GM18511 (cell line): ENCODE measurements around the gene PLA2G4E.

Experiments
- ATAC-seq: cut with Tn5 transposase; IDR thresholded peaks from one replicate; pipeline ENCODE4 v1.9.1; 2021; ENCODE audit warnings: mild to moderate bottlenecking, moderate library complexity; ENCODE audit not compliant: unreplicated experiment

PLA2G4E gene

DNA sequence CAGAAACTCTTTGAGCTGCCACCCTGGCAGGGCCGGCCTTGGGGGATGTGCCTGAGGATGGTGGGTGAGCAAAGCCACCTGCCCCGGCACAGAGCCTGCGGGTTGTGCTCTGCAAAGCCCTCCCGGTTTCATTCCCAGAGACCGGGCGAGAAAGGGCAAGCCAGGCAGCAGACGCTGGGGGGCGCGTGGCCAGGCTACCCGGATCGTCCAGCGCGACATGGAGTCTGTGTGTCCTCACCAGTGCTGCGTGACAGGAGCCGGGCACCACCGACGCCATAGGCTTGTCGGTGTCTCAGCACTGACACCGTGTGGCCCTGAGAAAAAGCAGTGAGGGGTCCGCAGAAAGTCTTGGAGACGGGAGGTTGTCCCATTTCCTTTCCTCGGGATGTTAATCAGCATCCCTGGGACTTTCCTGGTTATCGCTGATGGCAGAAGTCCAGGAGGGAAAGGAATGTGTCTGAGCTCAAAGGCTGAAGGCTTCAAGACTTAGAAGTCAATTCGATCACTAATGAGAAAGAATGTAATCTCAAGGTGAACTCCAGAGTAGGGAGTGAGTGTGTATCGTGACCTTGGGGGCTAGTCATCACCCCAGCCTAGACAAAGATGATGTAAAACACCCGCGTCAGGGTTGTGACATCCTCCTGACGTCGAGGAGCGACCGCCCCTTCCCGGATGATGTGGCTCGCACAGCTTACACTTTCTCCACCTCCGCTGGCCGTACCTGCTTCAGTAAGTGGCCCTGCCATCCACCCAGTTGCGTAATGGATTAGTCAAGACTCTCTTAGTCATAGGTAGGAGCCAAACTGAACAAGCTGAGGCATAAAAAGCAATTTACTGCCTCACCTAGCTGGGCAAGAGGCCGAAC is 36.3 kb upstream of the PLA2G4E start:
- peak; percentile 66 for ATAC-seq

DNA sequence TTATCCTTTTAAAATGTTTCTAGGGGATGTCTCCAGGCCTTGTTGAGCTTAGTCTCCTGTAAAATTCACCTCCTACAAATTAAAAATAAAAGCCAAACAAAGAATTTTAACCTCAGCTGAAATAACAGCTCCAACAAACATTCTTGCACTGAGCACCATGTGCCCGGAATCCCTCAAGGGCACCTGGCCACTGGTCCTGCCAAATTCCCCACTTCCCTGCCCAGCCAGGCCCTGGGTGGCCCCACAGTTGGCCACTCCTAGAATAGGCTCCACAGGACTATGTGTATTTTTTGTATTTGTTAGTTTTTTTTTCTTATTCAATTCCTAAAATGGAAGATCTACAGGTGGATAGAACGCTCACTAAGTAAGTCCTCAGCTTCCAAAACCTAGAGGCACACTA is 33.1 kb upstream of the PLA2G4E start:
- ATAC-seq = no peak

DNA sequence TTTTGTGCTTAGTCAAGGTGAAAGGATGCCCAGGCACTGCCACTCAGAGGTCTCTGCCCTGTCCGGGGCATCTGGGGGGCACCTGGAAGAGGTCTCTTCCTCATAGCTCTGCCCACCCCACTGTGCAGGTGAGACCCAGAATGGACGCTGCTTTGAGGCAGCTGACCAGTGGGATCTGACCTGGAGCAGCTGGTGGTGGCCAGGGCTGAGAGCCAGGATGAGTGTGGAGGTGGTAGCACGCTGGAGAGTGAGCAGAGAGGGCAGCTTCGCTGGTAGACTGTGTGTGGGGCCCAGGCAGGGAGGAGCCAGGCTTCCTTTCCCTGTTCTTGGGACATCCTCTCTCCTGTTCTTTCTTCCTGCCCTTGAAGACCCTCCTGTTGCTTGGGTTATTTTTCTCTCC is 32.2 kb upstream of the PLA2G4E start:
- ATAC-seq = no peak

DNA sequence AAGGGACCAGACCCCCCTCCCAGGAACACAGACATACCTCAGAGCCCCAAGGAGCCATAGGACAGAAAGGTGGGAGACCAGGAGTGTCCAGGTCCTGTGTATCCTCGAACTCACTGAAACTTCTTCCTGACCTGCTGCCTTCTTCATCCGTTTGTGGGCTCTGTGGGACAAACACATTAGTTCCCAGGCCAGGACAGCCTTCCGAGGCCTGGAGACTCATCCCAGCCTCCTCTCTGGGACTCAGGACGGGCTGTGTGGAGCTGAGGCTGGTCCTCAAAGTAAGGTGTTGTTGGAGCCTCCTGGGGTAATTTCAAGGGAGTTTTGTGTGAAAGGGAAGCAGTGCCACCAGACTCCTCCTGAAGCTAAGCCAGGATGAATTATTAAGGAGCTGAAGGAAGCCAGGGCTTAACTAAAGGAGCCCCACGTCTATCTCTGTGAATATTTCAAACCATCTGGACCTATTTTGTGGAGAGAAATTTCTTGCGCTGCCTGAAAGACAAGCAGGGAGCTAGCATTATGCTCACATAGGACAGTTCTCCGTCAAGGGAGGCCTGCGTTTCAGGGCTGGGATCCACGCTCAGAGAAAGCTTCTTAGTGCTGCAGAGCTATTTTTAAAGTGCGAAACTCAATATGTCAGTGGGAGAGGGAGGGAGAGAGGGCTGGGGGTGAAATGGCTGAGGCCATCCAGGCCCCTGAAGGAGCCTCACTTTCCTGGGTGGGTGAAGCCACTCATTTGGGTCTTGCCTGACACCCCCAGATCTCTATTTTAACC is 29.8 kb upstream of the PLA2G4E start:
- ATAC-seq = no peak

DNA sequence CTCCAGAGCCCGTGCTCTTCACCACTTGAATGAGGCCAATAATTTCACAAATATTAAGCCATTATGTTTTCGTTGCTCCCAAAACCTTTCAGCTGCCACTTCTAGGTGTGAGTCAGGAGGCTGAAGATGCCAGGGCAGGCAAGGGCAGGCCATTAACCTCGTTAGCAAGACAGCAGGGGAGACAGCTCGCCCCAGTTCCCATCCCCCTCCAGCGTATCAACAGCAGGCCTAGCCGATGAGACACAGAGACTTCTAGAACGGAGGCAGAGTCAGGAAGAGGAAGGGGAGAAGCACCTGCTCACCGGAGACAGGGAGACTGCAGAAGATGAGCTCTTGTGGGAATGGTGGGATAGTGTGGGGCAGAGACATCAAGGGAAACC is 28.0 kb upstream of the PLA2G4E start:
- ATAC-seq = no peak

DNA sequence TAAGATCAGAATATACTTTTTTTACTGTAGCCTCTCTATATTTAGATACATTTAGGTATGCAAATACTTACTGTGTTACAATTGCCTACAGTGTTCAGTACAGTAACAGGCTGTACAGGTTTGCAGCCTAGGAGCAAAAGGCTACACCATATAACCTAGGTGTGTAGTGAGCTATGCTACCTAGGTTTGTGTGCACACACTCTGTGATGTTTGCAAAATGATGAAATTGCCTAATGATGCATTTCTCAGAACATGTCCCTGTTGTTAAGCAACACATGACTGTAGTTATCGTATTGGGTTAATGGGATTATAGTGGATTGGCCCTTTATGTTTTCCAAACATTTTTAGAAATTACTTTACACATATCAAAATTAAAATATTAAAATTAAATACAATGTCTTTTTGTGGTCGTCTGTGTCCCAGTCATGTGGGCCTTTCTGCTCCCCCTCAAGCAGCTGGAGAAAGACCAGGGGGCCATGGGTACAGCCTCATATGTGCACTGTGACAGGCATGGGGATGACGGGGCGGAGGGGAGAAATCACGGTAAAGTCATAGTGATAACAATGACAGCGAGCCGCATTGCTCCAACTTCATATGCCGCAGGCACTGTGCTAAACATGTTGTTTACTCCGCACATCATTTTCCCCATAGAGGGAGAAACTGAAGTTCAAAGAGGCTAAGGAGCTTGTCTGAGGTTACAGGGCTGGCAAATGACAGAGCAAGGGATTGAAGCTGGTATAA is 27.4 kb upstream of the PLA2G4E start:
- ATAC-seq = no peak

DNA sequence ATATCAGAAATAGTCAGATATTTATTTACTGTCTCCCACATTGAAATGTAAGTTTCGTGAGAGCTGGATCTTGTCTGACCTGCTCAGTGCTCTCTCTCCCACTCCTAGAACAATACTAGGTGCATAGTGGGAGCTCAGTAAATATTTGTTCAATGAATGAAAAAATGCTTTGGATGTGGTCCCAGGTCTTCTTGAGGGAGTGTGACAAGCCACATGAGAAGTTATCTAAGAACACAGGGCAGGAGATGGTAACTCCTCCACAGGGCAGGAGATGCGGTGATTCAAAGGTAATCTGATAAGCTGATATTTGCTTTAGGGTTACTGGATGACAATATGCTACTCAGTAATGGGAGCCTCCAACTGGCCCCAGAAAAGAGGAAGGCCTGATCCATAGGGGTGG is 25.8 kb upstream of the PLA2G4E start:
- ATAC-seq = no peak

DNA sequence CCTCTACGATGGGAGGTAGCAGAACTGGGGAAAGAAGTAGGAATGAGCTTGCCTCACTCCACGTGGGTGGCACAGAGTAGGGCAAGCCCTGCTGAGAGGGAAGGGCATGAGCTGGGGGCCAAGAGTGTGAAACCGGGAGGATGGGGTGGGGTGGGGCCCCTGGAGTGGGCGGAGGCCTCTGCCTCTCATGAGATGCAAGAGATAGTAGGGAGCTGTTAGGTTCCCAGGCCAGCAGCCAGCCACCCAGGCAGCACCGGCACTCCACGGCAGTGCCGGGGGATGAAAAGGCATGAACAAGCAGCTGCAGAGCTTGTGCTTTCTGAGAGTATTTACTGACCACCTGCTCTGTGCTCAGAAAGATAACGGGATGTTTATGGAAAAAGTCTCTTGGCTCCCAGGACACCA is 24.4 kb upstream of the PLA2G4E start:
- no peak for ATAC-seq

DNA sequence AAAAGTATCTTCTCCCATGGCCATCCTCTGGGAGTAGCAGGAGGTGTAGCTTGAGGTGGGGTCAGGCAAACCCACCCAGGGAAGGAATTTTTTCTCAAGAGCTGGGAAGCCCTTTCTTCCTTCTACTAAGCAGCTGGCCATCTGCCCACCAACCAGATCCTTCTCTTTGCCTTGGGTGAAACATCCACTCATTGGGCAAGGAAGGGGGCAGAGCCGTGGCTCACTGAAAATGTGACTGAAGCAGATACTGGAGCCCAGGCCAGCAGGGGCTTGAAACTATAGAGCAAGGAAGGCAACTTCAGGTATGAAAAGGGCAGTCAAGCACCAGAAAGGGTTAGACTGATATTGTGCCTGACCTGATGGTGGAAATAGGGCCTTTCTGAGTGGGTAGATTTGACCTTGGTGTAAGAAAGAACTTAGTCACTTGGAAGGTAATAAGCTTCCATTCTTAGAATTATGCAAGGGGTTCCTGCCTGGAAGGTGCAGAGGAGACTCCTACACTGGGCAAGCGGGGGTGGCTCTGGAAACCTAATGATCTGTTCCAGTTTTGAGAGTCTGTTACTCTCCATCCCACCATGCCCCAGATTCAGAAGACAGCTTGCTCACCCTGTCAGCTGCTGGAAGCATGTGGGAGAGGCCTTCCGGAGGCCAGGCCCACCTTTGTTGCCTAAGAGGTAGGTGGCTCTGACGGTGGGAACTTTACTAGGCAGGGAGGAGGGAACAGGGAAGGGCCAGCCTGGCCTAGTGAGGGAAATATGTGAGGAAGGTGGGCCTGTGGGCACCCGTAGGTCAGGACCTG is 22.0 kb upstream of the PLA2G4E start:
- no peak for ATAC-seq

DNA sequence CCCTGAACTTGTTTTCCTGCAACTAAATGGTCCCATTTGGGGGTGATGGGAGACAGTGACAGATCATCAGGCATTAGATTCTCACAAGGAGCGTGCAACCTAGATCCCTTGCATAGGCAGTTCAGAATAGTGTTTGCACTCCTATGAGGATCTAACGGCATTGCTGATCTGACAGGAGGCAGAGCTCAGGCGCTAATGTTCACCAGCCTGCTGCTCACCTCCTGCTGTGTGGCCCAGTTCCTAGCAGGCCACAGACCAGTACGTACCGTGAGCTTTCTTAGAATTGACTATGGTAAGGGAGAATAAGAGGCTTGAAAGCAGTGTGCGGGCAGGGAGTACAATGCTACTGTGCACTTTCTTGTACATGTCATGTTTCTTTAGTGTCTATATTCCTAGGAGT is 17.6 kb upstream of the PLA2G4E start:
- ATAC-seq = no peak

DNA sequence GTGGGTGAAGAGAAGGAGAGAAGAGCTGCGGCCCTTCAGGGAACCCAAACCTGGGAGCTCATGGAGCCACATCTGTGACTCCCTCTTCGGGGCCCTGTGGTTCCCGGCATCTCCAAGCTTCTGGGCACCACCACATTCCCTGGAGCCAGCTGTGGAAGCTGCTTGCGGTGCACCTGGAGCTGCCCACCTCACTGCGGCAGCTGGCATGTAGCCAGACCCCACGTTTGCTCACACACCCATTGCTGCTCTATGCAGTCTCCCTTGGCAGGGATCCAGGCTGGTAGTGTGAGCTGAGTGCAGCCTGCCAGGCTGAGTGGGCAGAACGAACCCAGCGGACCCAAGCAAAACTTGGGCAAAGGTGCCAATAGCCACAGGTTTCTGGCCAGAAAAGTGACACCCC is 16.8 kb upstream of the PLA2G4E start:
- ATAC-seq = no peak

DNA sequence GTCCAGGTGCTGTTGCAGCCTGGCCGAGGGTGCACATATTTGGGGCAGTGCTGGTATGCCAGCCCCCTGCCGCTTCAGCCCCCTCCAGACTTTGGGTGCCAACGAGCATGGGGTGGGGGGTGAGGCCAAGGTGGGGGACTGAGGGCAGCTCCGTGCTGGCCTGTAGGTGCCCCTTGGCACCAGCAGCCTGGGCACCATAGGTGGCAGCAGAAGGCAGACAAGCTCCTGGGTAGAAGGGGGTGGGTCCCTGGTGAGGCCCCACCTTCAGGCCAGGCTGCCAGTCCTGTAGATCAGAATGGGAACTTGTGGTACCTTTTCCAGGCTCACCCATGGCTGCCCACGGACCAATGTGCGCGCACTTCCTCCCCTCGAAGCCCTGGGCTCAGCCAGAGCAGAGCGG is 16.1 kb upstream of the PLA2G4E start:
- ATAC-seq = no peak

DNA sequence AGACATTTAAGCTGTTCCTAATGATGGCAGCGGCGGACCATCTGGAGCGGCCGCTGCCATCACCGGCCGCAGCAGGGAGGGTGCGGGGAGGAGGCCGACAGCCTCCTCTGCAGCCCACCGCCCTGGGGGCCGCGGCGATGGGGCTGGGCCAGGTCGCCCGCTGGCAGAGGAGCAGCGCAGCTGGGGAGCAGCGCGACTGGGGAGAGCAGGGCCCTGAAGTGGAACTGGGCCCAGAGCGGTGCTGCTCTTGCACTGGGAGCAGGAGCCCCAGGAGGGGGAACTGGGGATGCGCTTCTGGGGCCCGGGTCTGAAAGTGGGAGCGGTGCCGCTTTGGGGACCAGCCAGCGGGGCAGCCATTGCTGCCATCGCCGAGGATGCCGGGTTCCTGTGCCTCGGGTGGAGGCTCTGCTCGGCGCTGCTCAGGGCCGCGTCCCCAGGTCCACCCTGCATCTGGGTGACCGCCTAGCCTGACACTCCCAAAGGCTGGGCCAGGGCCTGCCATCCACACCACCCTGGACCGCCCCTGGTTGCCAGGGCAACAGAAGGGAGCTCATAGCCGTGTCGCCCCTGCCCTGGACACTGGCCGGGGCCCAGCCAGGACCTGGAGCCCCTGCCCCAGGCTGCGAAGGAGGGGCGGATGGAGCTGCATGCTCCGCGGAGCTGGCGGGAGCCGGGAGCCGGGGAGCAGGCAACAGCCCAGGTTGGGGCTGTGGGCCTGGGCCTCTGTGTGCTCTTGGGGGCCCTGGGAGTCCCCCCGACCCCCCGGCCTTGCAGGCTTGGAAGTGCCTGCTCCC is 15.5 kb upstream of the PLA2G4E start:
- ATAC-seq = no peak

DNA sequence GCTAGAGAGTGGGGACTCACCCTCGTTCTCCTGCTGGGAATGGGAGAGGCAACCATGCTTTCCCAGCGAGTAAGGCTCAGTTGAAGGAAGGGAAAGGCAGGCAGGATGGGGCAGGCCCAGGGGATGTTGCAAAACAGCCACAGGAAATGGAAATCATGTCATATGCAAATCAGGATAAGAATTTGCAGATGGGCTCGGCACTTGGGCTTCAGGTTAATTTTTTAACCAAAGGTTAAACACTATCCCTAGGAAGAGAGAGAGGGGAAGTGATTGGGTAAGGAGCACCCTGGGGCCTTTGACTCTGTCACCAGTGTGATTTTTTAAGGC is 14.6 kb upstream of the PLA2G4E start:
- ATAC-seq = peak; percentile 75

DNA sequence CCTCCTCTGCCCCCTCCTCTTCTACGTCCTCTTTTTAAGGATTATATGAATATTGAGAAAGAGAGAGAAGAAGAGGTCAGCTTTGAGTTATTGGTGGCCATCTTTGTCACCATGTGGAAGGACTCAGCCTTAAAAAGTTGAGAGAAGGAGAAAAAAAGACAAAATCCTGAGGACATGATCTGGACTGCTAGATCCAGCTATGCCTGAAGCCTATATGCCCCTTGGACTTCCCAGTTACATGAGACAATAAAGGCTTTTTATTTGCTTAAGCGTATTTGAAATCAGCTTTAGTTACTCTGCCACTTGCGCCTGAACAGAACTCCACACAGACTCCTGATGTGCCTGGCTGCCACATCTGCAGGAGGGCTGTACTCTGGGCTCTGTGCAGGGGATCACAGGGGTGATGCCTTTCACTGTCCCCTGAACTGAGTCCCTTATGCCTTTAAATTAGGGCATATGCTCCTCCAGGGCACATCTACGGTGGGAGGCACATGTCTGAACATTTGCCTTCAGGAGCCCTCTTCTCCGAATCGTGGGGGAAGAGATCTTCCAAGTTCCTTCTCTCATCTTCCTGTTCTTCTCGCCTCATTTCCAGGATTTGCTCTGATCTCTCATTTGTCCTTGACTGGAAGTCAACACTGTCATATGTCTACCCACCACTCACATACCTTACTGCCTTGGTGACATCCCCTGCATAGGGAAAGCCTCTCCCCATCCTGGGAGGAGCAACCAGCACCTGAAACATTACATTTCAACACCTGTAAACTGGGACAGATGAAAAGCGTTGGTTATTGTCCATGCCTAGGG is 14.0 kb upstream of the PLA2G4E start:
- peak; percentile 15 for ATAC-seq

DNA sequence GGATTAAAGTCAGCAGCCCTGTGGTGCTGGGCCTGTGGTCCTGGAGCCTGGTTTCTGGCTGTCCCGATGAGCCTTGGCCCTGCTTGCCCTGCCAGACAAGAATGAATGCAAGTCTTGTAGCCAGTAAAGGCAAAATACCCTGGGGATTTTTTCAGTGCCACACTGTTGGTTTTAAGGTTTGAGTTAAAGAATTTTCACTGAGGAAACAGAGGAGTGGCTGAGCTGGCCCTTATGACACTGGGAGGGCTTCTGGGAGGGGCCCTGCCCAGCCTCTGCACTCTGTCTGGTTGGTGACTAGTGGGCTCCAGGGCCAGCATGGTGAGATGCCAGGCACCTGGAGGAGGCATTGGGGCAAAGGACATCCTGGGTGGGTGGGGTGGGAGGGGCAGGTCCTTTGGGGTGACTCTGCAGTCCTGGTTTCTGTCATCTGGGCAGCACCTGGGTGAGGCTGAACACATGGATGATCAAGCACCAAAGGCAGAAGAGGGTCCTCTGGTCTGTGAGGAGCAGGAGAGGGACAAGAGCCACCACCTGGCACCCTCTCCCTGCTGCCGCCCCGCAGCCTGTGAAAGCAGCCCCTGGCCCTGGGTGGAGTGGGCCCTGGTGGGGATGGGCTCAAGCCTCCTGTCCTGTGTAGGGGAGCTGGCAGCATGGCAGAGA is 12.5 kb upstream of the PLA2G4E start:
- ATAC-seq = no peak

DNA sequence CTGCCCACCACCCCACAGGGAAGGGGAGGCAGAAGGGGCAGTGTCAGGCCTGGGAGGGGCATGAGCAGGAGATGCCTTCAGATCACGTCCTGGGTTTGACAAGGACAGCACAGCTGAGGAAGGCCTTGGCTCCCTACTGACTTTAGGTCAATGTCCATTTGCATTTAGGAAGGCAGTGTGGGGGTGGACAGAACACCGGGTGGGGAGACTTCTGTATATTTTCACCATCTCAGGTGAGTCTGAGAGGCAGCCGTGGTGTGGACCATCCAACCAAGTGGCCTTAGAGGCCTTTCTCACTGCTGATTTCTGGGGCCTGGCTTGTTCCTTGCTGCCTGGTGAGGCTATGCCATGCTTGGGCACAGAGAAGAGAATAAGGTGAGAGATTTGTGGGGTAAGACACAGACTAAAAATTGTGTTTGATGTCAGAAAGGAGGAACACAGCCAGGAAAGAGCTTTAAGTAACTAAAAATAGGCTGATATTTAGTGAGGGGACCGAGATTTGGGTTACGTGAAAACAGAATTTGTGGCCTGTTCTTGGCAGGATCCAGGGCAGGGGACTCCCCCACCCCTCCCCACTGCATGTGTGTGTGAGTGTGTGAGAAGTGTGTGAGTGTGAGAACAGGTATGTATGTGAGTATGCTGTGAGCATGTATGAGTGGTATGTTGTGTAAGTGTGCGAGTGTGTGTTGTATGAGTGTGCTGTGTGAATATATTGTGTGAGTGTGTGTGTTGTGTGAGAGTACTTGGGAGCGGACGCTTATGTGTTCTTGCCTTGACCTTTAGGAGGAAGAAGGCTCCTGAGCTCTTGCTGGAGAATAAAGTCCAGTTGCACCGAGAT is 11.8 kb upstream of the PLA2G4E start:
- no peak for ATAC-seq
